ENCODE data around the gene MRPS34. TPM values are rescaled to one million over a fixed set of nuclear protein-coding genes. Genes with fewer than 3 reads are reported as not detected.
"Not testable (repeated sequence)": the region's sequence is repeated elsewhere in the genome, so short reads cannot be mapped to it uniquely, and the experiment has no call there.

MRPS34 gene
- total and polyA plus RNA-seq, 9 donors = 31.8 to 79.4 (median 53.6) TPM

- Histone ChIP-seq H3K36me3 (no peaks in the 10 kb centered on the region), H3K4me3 (no peak overlapping the region), H3K27me3 (no peaks in the 10 kb centered on the region), H3K4me1 (ENCODE audit: insufficient read depth) (no peaks in the 10 kb centered on the region), H3K9me3 (no peaks in the 10 kb centered on the region), H3K27ac (no peak overlapping the region)
- TF ChIP-seq EP300 (IDR thresholded peaks at IDR 0.05) (no peak), POLR2A (IDR thresholded peaks at IDR 0.05) (no peak), CTCF (IDR thresholded peaks at IDR 0.05) (no peak)
- WGBS, 3 donors = 87 to 92% (median 88%) methylated on average over 17 to 19 of the region's 19 CpGs
- DNase-seq = no peak
- intact Hi-C loops (cut with DNase I) = no loop called here
Observed at GRCh38 chr16:1741553-1742165, 31.3 kb downstream of the MRPS34 start.

DNA sequence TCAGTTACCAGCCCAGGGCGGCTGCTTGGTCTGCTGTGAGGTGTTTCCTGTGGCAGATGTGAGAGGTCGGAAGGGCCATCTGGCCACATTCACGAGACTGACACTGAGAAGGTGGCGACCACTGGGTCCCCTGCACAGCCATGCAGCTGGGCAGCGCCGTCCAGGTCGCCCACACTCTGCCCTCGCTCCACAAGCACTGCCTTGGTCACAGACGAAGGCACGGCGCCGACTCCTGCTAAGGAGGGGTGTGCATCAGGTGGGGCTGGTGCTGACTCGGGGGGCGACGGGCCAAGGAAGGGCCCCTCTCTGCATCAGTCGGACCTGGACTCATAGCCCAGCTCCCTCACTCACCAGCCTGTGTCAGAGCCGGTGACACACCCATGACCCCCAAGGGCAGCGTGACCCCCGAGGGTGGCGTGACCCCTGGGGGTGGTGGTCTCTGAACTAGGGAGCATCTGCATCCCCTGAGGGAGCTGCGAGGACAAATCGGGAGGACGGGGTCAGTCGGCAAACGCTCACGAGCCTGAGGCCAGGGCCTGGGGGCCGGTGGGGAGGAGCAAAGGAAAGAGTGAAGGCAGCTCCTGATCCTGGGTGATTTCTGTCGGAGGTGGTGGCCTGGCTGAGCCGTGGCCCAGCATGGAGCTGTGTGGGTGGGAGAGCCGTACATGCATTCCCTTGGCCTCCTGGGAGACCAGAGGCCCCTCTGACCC is 32.0 kb downstream of the MRPS34 start:
- TF ChIP-seq POLR2A (IDR thresholded peaks at IDR 0.05) (no peak), EP300 (IDR thresholded peaks at IDR 0.05) (no peak)
- 87 to 88% (median 87%) methylated on average over 30 of the region's 30 CpGs for WGBS, 3 donors
- DNase-seq = peak in 1 of 5 donors; percentile 32
- Histone ChIP-seq H3K36me3 (no peaks in the 10 kb centered on the region), H3K27me3 (no peaks in the 10 kb centered on the region), H3K4me3 (no peak overlapping the region), H3K27ac (no peak overlapping the region), H3K9me3 (no peaks in the 10 kb centered on the region), H3K4me1 (ENCODE audit: insufficient read depth) (no peaks in the 10 kb centered on the region)
- intact Hi-C loops (cut with DNase I) = no loop called here

DNA sequence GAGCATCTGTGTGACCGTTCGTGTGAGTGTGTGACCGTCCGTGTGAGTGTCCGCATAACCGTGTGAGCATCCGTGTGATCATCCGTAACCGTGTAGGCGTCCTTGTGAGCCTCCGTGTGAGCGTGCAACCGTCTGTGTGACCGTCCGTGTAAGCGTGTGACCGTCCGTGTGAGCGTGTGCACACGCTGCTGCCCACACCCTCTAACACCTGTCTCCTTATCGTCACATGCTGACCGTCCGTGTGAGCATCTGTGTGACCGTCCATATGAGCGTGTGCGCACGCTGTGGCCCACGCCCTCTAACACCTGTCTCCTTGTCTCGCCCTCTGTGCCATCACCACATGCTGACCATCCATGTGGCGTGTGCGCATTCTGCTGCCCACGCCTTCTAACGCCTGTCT is 32.7 kb downstream of the MRPS34 start:
- no peak overlapping the region for H3K4me3 ChIP-seq
- no peaks in the 10 kb centered on the region for H3K27me3 ChIP-seq
- H3K4me1 ChIP-seq (ENCODE audit: insufficient read depth) = no peaks in the 10 kb centered on the region
- H3K36me3 ChIP-seq = no peaks in the 10 kb centered on the region
- 95 to 97% (median 95%) methylated on average over 33 of the region's 33 CpGs for WGBS, 3 donors
- intact Hi-C loops (cut with DNase I) = no loop called here
- H3K9me3 ChIP-seq = no peaks in the 10 kb centered on the region
- H3K27ac ChIP-seq = no peak overlapping the region
- TF ChIP-seq EP300 (IDR thresholded peaks at IDR 0.05) (no peak), POLR2A (IDR thresholded peaks at IDR 0.05) (no peak), CTCF (IDR thresholded peaks at IDR 0.05) (no peak)
- DNase-seq = no peak

DNA sequence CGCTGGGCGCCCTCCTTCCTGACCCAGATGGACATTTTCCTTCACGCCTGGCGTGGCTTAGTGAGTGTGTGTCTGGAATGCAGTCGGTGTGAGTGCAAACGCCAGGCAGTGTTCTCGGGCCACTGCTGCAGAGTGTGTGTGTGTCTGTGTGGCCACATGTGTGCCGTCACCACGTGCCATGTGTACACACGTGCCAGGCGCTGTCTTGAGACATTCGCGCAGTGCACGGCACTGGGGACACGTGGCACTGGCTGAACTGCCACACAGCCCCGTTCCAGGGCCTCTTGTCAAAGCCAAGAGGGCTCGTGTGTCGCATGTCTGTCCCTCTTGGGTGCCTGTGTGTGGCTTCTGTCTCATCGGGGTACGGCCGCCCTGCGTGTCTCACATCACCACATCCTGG is 38.1 kb downstream of the MRPS34 start:
- WGBS, 3 donors = 96 to 97% (median 96%) methylated on average over 22 of the region's 22 CpGs
- Histone ChIP-seq H3K4me3 (no peak overlapping the region), H3K4me1 (ENCODE audit: insufficient read depth) (no peaks in the 10 kb centered on the region), H3K36me3 (no peaks in the 10 kb centered on the region), H3K27me3 (no peaks in the 10 kb centered on the region), H3K27ac (no peak overlapping the region), H3K9me3 (no peaks in the 10 kb centered on the region)
- TF ChIP-seq POLR2A (IDR thresholded peaks at IDR 0.05) = no peak
- no peak for TF ChIP-seq CTCF (IDR thresholded peaks at IDR 0.05)
- no peak for TF ChIP-seq EP300 (IDR thresholded peaks at IDR 0.05)
- no peak for DNase-seq
- intact Hi-C loops (cut with DNase I) = no loop called here

- Histone ChIP-seq H3K36me3 (no peaks in the 10 kb centered on the region), H3K27ac (no peak overlapping the region), H3K27me3 (no peaks in the 10 kb centered on the region), H3K4me3 (no peak overlapping the region), H3K4me1 (ENCODE audit: insufficient read depth) (no peaks in the 10 kb centered on the region), H3K9me3 (no peaks in the 10 kb centered on the region)
- WGBS, 3 donors = 88 to 93% (median 91%) methylated on average over 12 to 22 of the region's 22 CpGs
- intact Hi-C loops (cut with DNase I) = no loop called here
- TF ChIP-seq POLR2A (IDR thresholded peaks at IDR 0.05) (no peak), CTCF (IDR thresholded peaks at IDR 0.05) (no peak), EP300 (IDR thresholded peaks at IDR 0.05) (no peak)
- DNase-seq = no peak
Observed at GRCh38 chr16:1734123-1734522, 38.8 kb downstream of the MRPS34 start.

DNA sequence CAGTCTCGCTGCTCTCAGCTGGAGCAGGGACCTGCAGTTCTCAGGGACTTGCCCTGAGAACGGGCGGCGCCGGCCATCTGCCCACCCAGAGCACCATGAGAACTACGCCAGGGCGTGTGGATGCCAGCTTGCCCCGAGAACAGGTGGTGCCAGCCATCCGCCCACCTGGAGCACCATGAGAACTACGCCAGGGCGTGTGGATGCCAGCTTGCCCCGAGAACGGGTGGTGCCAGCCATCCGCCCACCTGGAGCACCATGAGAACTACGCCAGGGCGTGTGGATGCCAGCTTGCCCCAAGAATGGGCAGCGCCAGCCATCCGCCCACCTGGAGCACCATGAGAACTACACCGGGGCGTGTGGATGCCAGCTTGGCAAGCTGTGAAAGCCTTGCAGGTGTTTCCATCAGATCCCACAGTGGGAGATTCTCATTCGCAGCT is 40.4 kb downstream of the MRPS34 start:
- H3K4me1 ChIP-seq (ENCODE audit: insufficient read depth); H3K4me3 ChIP-seq; intact Hi-C loops (cut with DNase I); H3K9me3 ChIP-seq; H3K27ac ChIP-seq; DNase-seq; H3K36me3 ChIP-seq; H3K27me3 ChIP-seq: not testable (repeated sequence)
- WGBS, 3 donors = 88 to 91% (median 89%) methylated on average over 21 of the region's 21 CpGs
